Limb (tissue), 2 donors: ENCODE data around the gene SPATA31A3.
"Not testable (repeated sequence)": the region's sequence is repeated elsewhere in the genome, so short reads cannot be mapped to it uniquely, and the experiment has no call there.

Experiments used
- DNase-seq, 2 donors: peaks; one replicate each; pipeline ENCODE4 v3.0.0-alpha.2; 2016; ENCODE audit errors: extremely low spot score in 2 of 2

The SPATA31A3 gene

GRCh38 chr9:66992450-66992849 lies at the start of gene SPATA31A3:
TSS of gene SPATA31A3 (minus strand) at chr9:66992550. CDS start at chr9:66992521, 29 bp downstream.
- DNase-seq: not testable (repeated sequence)

GRCh38 chr9:66952576-66952975 lies 39.8 kb downstream of the SPATA31A3 start:
- DNase-seq: not testable (repeated sequence)

DNA sequence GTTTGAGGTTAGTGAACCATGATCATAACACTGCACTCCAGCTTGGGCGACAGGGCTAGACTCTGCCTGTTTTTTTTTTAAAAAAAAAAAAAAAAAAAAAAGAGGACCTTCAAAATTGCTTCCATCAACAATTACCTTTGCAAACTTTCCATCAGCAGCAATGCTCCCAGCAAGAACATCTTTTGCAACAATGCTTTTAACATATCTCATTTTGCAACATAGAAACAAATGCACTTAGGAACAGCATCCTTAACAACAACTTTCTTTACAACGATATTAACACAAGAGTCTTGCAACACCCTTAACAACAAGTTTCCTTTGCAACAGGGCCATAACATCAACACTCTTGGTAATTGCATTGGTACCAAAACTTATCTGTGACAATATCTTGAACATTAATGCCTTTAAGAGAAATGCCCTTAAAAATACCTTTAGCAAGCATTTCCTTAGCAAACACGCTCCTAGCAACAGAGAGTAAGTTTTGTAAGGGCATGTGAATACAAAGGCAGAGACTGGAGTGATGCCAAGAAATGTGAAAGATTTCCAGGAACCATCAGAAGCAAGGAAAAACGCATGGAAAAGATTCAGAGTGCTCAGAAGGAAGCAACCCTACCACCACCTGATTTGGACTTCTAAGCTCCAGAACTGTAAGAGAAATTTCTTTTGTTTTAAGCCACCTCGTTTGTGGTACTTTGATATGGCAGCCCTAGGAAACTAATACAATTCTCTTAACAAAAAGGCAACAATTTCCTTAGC lies 49.8 kb downstream of the SPATA31A3 start:
- DNase-seq: peak in 1 of 2 donors; percentile 1

DNA sequence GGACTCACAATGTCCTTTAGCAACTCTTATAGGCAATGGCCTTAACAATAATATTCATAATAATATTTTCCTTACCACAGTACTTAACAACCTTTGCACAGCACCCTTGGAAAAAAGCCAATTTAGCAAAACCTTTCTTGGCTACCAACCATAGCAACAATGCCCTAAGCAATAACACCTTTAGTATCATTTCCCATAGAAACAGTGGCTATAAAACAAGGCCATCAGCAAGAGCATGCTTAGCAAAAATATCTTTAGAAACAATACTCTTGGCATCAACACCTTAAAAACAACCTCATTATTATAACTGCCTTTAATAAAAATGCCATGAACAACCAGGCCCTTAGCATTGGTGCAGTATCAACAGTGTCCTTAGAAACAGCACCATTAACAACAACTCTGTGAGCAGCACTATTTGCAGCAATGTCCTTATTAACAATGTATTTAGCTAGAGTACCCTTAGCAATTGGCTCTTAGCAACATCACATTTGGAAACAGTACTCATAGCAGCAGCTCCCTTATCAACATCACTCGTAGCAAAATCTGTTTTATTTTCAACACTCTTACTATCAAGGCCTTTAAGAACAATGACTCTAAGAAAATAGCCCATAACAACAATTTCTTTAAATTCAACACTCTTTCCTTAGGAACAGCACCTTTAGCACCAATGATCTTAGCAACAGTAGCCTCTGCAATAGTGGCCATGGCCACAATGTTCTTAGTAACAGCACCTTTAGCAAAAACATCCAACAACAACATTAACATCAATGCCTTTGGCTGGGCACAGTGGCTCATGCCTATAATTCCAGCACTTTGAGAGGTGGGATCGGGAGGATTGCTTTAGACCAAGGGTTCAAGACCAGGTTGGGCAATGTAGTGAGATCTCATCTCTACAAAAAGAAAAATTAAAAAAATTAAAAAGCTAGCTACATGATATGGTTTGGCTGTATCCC lies 52.2 kb downstream of the SPATA31A3 start:
- DNase-seq: not testable (repeated sequence)

DNA sequence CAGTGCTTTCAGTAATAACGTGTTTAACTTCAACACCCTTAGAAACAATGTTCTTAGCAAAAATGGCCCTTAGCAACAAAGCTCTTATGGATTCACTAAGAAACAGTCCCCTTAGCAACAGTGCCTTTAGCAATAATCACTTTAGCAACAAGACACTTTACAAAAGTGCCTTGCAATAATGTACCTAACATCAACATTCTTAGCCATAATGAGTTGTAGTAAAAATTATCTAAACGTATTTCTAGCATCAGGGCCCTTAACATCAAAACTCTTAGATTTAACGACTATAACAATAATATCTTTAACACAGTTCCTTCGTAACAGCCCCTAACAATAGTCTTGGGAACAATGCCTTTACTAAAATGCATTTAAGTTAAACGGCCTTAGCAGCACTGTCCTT lies 54.0 kb downstream of the SPATA31A3 start:
- not testable (repeated sequence) for DNase-seq

- not testable (repeated sequence) for DNase-seq
These were observed 54.7 kb downstream of the SPATA31A3 start for GRCh38 chr9:66937662-66938061.
